DND-41 (cell line): ENCODE data around the gene FAM43A.

Experiments used
- ATAC-seq: fragments of 200-7000 bp; cut with Tn5 transposase; 3 replicates; pipeline ENCODE4 v1.9.1; 2021; ENCODE audit warnings: low read depth; ENCODE audit not compliant: insufficient read depth
- DNase-seq: peaks from one replicate; pipeline ENCODE4 v3.0.0-alpha.2; 2020
- H2AFZ ChIP-seq: 2 replicates; pipeline ENCODE4 v1.6.0; 2012; ENCODE audit warnings: low read depth, low read length
- H3K27ac ChIP-seq: 2 replicates; pipeline ENCODE4 v1.5.1; 2012; ENCODE audit warnings: low read length, inconsistent platforms
- H3K27me3 ChIP-seq: fragments of 200-600 bp; sonication (generic); 2 replicates; pipeline ENCODE4 v1.6.0; 2012; ENCODE audit warnings: low read length, mild to moderate bottlenecking, inconsistent platforms; ENCODE audit not compliant: insufficient read depth, poor library complexity
- H3K36me3 ChIP-seq: 2 replicates; pipeline ENCODE4 v1.5.1; 2012; ENCODE audit warnings: low read length, inconsistent platforms; ENCODE audit not compliant: insufficient read depth
- H3K4me1 ChIP-seq: 2 replicates; pipeline ENCODE4 v1.5.1; 2012; ENCODE audit warnings: mild to moderate bottlenecking, low read length; ENCODE audit not compliant: insufficient read depth
- H3K4me2 ChIP-seq: 2 replicates; pipeline ENCODE4 v1.6.0; 2012; ENCODE audit warnings: mild to moderate bottlenecking, moderate library complexity, low read length, inconsistent platforms; ENCODE audit not compliant: insufficient read depth
- H3K4me3 ChIP-seq, 2 experiments: fragments of 200-600 bp in 1 of 2; shearing (Covaris generic) in 1 of 2; 2 replicates each; pipeline ENCODE4 v1.5.1; 2012 to 2016; ENCODE audit warnings: inconsistent platforms in 2 of 2, low read length in 2 of 2, mild to moderate bottlenecking in 2 of 2, low read depth in 1 of 2, moderate library complexity in 1 of 2
- H3K79me2 ChIP-seq: 2 replicates; pipeline ENCODE4 v1.6.0; 2012; ENCODE audit warnings: low read length, inconsistent platforms; ENCODE audit not compliant: insufficient read depth
- H3K9ac ChIP-seq: 2 replicates; pipeline ENCODE4 v1.6.0; 2012; ENCODE audit warnings: low read depth, mild to moderate bottlenecking, inconsistent platforms, low read length, moderate library complexity
- H3K9me3 ChIP-seq: 2 replicates; pipeline ENCODE4 v1.5.1; 2012; ENCODE audit warnings: low read length, moderate library complexity, mild to moderate bottlenecking, inconsistent platforms; ENCODE audit not compliant: insufficient read depth, severe bottlenecking
- H4K20me1 ChIP-seq: 2 replicates; pipeline ENCODE4 v1.6.0; 2012; ENCODE audit warnings: low read length; ENCODE audit not compliant: insufficient read depth
- EZH2 ChIP-seq: IDR thresholded peaks from 3 replicates; pipeline ENCODE4 v1.6.1; 2012; ENCODE audit warnings: borderline replicate concordance, low read depth, mild to moderate bottlenecking, moderate library complexity, low read length, inconsistent platforms; ENCODE audit not compliant: severe bottlenecking
- TF ChIP-seq, protein P1 (sequence below): IDR thresholded peaks from 2 replicates; pipeline ENCODE4 v1.5.1; 2012; ENCODE audit warnings: borderline replicate concordance, low read length, moderate library complexity, mild to moderate bottlenecking; ENCODE audit not compliant: poor library complexity, severe bottlenecking; ENCODE audit errors: extremely low read depth

Gene FAM43A

DNA sequence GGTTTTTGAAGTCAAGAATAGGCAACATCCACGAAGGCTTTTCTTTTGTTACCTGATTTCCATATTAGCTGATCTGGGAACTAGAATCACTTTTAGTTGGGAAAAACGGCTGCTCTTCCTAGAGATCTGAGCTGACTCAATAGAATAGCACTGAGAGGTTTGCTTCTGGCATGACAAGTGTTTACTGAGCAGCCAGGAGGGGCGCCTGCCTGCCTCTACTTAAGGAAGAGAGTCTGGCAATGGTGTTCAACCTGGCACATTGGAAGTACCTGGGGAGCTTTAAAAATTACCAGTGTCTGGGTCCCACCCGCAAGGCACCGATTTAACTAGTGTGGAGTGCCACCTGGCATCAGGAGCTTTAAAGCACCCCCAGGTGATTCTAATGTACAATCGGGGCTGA is 34.4 kb downstream of the FAM43A start:
- H3K4me2 ChIP-seq, result no peak overlapping the region
- H3K27me3 ChIP-seq, result peaks cover 2% of the 10 kb centered on the region
- DNase-seq (no peak), ATAC-seq (no peak)
- H4K20me1 ChIP-seq, result no peaks in the 10 kb centered on the region
- no peaks in the 10 kb centered on the region for H3K36me3 ChIP-seq
- H2AFZ ChIP-seq, result no peak overlapping the region
- no peak overlapping the region for H3K4me3 ChIP-seq
- TF ChIP-seq, protein P1, sequence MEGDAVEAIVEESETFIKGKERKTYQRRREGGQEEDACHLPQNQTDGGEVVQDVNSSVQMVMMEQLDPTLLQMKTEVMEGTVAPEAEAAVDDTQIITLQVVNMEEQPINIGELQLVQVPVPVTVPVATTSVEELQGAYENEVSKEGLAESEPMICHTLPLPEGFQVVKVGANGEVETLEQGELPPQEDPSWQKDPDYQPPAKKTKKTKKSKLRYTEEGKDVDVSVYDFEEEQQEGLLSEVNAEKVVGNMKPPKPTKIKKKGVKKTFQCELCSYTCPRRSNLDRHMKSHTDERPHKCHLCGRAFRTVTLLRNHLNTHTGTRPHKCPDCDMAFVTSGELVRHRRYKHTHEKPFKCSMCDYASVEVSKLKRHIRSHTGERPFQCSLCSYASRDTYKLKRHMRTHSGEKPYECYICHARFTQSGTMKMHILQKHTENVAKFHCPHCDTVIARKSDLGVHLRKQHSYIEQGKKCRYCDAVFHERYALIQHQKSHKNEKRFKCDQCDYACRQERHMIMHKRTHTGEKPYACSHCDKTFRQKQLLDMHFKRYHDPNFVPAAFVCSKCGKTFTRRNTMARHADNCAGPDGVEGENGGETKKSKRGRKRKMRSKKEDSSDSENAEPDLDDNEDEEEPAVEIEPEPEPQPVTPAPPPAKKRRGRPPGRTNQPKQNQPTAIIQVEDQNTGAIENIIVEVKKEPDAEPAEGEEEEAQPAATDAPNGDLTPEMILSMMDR, result no peak
- no peak for TF ChIP-seq EZH2
- H3K4me1 ChIP-seq, result no peaks in the 10 kb centered on the region
- H3K79me2 ChIP-seq, result no peaks in the 10 kb centered on the region
- H3K27ac ChIP-seq, result no peak overlapping the region
- H3K9ac ChIP-seq, result no peak overlapping the region
- H3K9me3 ChIP-seq, result no peaks in the 10 kb centered on the region

DNA sequence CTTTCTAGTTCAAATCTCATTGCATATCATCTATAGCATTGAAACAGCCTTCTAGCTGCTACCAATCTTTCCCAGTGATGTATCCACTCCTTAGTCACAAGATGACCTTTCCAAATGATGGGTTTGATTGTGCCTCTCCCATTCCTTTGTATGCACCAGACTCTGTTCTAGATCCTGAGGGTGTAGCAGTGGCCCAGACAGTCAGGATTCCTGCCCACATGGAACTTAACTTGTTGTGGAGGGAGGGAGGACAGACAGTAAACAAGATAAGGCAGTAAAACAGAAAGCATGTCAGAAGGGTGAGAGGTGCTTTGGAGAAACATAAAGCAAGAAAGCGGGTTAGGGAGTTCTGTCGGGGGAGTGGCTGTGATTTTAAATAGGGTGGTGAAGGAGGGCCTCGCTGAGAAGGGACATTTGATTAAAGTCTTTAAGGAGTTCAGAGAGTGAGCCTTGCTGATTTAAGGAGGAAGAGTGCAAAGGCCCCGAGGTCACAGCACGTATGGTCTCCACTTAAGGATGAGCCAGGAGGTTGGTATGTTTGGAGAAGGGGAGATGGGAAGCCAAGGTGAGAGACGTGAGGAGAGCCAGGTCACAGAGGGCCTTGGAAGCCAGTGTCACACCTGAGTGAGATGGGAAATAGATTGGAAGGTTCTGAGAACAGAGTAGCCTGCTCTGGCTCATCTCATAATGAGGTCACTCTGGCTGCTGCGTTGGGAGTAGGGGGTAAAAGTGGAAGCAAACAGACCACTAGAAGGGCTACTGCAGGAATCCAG is 38.3 kb downstream of the FAM43A start:
- no peaks in the 10 kb centered on the region for H3K4me1 ChIP-seq
- H3K79me2 ChIP-seq, result no peaks in the 10 kb centered on the region
- no peaks in the 10 kb centered on the region for H3K36me3 ChIP-seq
- H3K27me3 ChIP-seq, result peaks cover 4% of the 10 kb centered on the region
- no peak overlapping the region for H2AFZ ChIP-seq
- no peaks in the 10 kb centered on the region for H4K20me1 ChIP-seq
- ATAC-seq (no peak), DNase-seq (no peak)
- no peak overlapping the region for H3K9ac ChIP-seq
- TF ChIP-seq, protein P1, result no peak
- no peak for TF ChIP-seq EZH2
- no peak overlapping the region for H3K4me3 ChIP-seq
- H3K4me2 ChIP-seq, result no peak overlapping the region
- H3K27ac ChIP-seq, result no peak overlapping the region
- no peaks in the 10 kb centered on the region for H3K9me3 ChIP-seq

DNA sequence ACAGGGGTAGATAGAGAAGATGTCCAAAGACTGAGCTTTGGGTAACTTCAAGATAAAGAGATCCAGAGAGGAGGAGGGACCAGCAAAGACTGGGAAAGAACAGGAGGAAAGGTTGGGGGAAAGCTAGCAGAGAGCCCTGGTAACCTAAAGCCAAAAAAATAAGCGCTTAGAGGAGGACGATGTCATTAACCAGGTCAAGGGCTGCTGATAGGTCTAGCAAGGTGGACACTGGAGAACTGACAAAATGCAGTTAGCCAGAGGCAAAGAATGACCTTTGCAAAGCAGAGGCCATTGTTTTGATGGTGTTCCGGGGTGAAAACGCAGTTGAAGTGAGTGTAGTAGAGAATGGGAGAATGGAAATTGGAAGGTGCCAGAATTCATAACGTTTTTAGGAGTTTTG is 39.7 kb downstream of the FAM43A start:
- Histone ChIP-seq H3K79me2 (no peaks in the 10 kb centered on the region), H3K27ac (no peak overlapping the region), H3K9me3 (no peaks in the 10 kb centered on the region), H3K36me3 (no peaks in the 10 kb centered on the region), H2AFZ (no peak overlapping the region), H3K4me2 (no peak overlapping the region), H4K20me1 (no peaks in the 10 kb centered on the region), H3K27me3 (peaks cover 11% of the 10 kb centered on the region), H3K4me1 (no peaks in the 10 kb centered on the region), H3K9ac (no peak overlapping the region), H3K4me3 (no peak overlapping the region)
- DNase-seq (no peak), ATAC-seq (no peak)
- TF ChIP-seq EZH2, result no peak
- TF ChIP-seq, protein P1, result no peak
